DMS153 (cell line): ENCODE measurements around the gene ZBTB7B.

Experiments
- DNase-seq: peaks from one replicate; lab custom pipeline; 2025; lab: John Stamatoyannopoulos, UW

The ZBTB7B gene

DNA sequence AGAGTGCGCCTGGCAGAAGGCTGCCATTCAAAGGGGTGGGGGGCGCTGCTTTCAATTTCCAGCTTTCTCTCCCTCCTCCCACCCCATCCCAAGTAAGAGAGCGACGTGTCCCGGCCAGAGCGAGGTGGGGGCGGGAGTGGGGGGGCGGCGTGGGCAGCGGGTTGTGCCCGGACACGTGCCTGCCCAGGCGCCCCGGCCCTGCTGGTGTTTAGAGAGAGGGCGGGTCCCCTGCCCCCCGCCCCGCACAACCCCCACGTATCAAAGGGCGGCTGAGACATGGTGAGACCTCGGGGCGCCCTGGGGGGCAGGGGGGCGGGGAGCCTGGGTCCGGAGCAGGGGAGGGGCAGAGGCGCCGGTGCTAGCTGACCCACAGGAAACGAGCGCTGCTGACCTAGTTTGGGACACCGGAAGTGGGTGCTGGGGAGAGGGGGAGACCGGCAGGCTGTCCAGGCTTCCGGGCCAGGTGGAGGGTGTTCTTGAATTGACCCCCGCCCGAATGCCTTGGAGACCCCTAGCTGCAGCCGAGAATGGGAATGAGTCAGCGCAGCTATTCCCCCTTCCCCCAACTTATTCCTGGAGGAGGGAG, 1.3 kb downstream of the ZBTB7B start:
- peak; percentile 30 for DNase-seq

DNA sequence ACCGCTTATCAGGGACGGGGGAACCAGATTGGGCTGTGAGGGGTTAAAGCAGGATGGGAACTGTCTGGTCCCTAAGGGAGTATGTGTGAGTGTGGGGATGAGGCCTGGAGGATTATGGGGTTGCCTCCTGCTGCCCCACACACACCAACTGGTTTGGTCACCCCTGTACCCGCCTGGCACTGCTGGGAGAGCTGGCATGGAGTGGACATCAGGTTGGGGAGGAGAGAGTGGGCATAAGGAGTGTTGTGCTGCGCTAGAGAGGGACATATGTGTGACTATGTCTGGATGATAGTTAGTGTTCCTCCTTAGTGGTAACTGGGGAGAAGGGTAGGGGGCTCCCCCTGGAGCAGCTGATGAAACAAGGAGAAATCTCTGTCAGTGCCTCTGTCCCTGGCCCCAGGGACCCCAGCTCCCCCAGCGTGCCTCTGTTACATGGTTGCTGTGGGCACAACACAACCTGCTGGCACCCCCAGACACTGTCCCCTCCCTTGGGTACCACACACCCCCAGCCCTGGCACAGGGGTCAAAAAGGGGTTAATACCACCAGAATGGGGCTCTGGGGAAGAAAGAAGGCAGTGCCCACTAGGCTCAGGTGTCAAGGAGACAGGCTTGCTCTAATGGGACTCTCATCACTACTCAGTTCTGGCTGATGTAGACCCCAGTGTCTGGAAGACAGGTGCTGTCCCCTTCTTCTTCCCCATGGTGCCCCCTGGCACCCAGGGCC, 1.9 kb downstream of the ZBTB7B start:
- no peak for DNase-seq

DNA sequence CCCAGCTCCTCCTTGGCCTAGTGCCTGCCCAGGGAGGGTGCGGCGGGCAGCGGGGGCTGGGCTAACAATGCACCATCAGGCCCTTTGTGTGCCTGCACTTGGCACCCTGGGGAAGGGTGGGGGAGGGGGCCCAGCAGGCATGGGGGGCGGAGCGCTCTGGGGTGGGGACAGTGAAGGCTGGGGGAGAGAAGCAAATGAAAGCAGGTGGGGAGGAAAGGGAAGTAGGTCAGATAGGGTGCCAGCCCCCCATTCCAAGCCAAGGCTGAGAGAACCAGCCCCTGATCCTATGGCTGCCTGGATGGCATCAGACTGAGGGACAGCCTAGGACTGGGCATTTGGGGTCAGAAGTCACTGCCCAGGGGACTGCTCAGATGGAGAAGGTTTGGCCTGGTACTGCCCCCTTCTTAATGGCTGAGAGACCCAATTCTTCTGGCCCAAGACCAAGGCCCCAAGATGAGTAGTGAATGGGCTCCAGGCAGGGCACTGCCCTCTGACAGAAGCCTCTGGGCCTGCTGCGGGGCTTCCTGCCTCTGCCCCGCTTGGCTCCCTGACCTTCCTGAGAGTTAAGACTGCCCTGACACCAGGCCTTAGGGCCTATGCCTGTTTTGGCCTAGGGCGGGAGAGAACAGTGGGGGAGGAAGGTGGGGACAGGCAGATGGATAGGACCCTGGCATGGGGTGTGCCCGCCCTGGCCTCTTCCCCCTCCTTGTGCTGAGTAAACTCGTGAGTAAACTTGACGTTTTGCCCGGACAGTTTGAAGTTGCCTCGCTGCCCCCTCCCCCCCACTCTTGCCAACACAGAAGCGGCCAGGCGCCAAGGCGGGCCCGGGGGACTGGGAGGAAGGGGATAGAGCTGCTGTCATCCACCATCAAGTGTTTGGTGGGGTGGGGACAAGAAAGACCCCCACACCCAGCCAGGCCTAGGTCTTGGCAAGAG, 2.7 kb downstream of the ZBTB7B start:
- no peak for DNase-seq

DNA sequence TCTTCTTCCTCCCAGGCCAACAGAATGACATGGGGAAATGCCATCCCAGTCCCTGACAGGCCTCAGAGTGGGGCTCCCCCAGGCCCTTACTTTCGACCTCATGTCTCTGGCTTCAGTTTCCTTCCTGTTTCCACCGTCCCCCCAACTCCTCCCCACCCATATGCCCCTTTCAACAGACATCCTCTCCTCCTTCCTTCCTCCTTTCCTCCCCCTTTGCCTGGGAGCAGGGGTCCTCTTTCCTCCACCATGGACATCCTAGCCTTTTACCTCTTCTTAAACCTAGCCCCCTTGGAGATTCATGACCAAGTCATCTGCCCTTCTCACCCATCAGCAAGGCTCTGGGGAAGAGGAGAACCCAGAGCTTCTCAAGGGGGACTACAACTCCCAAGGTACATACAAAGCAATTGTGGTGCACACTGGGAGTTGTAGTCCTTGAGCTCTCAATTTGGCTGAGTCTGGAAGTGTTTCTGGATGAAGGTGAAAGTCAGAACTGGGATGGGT, 4.0 kb downstream of the ZBTB7B start:
- DNase-seq, result no peak

DNA sequence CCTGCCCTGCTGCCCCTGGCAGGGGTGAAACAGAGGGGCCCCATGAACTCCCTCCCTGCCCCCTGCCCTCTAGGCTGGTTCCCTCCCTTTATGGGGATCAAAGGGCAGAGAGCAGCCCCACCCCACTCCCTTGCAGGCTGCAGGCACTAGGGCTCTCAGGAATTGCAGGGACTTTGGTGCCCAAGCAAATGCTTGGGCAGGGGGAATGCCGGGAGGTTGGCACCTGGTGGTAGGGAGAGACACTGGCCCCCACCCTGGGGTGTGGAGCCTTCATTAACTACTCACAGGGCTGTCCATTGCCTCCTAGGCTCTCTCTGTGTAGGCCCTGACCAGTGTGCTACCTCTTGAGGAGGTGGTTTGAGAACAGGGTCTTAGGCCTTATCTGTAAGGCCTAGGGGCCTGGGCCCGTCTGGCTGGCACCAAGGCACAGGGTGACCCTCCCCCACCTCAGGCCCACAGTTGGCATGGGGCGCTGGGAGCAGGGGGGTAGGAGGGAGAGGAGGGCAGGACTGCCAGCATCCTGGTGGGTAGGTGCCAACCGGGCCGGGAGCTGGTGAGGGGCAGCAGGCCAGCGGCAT, 4.7 kb downstream of the ZBTB7B start:
- no peak for DNase-seq

DNA sequence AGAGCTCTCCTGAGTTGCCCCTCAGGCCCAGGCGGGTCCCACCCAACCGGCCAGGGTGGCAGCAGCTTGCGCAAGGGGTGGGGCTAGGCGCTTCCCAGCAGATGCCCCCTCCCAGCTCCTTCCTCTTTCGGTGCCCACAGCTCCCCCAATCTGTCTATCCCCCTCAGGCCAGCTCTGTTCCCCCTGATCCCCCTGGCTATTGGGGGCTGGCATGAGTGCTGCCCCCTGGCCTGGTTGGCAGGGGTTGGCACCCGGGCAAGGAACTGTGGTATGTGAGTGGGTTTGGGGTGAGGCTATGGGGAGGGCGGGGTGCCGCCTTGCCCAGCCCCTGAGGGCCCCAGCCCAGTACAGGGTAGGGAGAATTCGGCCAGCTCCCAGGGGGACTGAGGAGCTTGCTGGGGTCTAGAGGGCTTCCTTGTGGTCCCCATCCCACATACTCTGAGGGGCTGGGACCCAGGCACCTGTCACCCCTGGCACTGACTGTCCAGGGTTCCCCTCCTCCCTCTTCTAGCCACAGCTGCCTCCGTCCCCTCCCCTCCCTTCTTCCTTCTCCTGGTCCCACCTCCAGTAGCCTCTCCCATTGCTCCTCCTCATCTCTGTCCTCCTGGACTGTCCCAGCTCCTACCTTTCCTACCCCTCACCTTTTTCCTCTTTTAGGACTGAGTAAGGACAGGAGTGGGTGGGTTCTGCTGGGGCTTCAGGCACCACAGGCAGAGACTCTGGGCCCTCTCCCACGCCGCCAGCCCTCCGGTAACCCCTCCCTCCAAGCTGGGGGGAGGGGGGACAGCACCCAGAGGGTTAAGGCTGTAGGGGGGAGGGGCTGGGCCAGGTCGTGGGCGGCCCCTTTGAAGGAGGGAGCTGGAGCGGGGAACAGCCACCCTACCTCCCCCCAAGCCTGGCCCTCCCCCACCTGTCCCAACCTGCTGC, 5.7 kb downstream of the ZBTB7B start:
- no peak for DNase-seq

DNA sequence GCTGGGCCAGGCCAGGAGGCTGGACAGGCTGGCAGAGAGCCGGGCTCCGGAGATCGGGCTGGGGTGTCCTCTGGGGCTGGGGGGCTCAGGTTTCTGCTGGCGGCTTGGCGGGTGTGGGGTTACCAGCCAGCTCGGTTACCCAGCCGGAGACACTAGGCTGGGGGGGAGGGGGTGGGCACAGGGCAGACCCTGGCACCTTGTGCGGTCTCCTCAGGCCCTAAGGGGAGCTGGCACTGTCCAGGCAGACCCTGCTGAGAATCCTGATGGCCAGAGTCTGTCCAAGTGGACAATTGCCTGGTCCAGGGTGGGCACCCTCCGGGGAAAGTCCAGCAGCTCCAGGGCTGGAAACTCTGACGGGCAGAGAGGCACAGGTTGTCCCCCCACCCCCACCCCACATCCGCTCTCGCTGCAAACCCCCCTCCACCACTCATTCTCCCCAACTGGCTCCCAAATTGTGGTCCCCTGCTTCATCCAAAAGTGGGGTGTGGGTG, 6.7 kb downstream of the ZBTB7B start:
- no peak for DNase-seq

DNA sequence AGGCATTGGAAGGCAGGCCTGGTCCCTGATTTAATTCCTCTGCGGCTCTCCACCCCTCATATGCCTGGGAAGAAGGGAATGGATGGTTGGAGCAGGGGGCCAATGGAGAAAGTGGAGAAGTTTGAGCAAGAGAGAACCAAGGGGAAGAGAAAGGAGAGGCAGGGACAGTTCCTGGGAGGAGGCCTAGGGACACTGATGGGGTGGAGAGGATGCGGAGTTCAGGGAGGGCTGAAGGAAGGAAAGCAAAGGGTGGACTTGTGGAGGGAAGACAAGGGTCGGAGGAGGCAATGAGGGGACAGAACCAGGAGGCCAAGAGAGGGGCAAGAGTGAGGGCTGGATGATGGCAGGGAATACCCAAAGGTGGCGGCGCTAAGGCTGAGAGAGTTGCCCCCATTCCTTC, 7.1 kb downstream of the ZBTB7B start:
- DNase-seq, result no peak

DNA sequence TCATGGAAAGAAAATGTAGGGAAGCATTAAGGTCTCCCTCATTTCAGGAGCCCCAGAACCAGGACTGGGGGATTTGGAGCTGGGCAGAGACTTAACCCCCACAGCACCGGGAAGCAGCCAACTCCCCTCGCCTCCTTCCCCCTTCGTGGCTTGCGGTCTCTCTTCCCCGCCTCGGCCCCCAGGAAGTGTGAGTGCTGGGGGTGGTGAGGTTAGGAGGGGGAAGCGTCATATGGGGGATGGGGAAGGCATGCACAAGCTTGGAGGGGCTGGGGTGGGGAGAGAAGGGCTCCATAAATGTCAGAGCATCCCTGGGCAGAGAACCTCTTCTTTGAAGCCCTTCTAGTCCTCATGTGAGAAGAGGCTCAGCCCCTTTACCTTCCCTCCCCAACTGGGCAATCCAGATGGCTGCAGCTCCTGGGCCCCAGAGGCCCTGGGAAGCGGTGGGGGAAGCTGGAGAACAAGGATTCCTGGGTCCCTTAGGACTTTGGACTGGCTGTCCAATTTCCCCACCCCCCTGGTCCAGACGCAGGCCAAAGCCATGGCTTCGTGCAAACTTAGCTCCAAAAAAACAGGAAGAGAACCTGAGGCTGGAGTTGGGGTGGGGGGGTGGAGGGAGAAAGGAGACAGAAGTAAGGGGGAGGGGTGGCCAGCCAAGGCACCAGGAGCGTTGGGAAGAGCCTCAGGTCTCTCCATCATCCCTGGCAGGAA, 7.8 kb downstream of the ZBTB7B start:
- DNase-seq, result no peak

DNA sequence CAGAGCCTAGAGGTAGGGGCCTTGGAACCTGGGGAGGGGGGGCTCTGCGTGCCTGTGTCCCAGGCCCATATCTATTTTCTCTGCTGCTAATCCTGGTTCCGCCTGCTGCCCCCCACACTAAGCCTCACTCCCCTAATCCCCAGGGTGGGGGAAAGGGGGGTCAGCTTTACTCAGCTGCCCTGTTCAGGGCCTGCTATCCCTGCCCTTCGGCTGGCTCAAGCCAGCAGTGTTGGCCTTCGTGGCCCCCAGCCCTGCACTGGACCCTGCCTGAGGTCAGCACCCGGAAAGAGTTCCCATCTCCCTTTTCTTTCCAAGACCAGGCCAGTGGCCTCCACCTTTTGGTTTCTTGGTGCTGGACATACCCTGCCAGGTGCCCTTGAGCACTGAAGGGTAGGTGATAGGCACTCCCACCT, 8.4 kb downstream of the ZBTB7B start:
- no peak for DNase-seq

DNA sequence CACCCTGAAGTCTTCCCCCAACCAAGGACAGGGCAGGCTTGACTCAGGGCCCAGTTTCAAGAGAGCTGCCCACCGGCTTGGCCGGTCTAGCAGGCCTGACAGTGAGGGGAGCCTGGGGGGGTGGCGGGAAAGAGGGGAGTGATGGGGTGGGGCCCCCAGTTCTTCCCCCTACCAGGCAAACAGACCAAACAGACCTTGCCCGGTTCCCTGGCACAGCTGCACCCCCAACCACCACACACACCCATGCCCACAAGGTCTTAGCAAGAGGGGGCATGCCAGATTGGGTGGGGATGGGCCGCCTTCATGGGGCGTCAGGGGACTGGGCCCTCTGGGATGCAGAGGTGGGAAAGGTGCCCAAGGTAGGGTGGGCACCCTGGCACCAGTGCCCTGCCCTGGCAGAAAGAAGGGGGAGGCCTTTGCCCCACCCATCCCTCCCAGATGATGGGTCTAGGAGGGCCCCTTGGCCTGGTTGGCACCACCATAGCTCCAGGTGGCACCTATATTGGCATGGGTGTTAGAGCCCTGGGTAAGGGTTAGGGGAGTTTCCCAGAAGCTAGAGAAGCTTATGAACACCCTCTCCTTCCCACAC, 8.9 kb downstream of the ZBTB7B start:
- DNase-seq, result no peak

DNA sequence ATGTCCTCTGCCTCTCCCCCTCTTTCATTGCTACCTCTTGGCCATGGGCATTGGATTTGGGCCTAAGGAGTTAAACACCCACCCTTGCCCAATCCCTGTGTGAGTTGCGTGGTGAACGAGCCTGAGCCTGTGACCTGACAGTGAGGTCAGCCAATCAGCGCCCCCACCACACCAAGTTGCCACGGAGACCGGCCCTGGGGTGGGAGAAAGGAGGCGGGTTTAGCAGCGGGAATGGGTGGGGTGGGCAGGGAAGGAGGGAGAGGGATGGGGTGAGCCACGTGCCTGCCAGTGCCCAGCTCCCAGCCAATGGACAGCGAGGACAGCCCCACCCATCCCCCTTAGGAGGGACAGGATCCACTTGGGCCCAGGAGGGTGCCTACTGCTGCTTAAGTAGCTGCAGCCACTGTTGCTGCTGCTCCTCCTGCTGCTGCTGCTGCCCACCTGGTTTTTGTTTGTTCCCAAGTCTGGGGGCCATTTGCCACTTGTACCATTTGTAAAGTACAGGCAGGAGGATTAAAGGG, 9.5 kb downstream of the ZBTB7B start:
- no peak for DNase-seq

DNA sequence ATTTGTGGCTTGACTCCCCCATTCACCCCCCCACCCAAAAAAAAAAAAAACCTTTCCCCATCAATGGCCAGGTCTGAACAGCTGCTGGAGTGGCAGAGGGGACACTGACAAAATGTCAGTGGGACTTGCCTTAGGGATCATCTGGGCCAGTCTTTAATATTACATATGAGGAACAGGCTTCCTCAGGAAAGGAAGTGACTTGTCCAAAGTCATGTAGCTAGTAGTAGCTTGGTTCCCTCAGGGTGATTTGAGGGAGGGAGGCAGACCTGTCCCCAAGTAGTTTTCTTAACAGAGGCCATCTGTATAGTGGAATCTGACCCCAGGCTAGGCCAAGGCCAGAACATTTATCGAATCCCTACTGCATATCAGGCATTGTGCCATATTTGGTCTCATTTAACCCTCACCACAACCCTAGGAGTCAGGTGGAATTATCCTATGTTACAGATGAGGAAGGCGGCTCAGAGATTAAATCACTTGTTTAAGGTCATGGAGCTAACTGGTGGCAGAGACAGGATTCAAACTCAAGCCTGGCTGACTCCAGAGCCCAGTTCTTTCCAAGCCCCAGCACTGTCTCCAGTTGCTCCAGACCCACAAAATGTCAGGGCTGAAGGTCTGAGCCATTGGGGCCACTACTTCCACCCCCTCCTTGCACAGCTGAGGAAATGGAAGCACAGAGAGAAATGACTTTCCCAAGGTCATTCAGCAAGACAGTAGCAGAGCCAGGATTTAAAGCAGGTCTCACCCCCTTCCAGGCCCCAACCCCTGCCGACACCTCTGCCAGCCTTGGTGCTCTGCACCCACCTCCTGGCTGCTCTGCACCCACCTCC, 10.4 kb downstream of the ZBTB7B start:
- no peak for DNase-seq

DNA sequence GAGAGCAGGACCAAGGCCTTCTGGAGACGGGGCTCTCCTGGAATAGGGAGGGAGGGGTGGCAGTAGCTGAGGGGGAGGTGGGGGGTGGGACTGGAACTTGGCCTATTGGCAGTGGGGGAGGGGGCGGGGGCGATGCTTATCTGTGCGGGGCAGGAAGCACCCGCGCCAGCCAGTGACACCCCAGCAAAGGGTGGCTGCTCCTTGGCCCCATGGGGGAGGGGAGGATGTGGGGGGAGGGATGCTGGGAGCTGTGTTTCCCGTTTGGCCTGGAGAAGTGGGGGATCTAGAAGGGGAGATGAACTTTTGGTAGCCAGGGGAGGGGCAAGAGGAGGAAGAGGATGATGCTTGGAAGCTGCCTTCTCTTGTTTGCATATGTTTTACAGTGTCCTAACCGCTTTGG, 11.0 kb downstream of the ZBTB7B start:
- DNase-seq, result no peak

DNA sequence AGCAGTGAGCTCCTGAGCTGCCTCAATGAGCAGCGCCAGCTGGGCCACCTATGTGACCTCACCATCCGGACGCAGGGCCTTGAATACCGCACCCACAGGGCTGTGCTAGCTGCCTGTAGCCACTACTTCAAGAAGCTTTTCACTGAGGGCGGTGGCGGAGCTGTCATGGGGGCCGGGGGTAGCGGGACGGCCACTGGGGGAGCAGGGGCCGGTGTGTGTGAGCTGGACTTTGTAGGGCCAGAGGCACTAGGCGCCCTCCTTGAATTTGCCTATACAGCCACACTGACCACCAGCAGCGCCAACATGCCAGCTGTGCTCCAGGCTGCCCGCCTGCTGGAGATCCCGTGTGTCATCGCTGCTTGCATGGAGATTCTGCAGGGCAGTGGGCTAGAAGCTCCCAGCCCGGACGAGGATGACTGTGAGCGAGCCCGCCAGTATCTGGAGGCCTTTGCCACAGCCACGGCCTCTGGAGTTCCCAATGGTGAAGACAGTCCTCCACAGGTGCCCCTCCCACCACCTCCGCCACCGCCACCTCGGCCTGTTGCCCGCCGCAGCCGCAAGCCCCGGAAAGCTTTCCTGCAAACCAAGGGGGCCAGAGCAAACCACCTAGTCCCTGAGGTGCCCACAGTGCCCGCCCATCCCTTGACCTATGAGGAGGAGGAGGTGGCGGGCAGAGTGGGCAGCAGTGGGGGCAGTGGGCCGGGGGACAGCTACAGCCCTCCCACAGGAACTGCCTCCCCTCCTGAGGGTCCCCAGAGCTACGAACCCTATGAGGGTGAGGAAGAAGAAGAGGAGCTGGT, 12.3 kb downstream of the ZBTB7B start:
- no peak for DNase-seq

DNA sequence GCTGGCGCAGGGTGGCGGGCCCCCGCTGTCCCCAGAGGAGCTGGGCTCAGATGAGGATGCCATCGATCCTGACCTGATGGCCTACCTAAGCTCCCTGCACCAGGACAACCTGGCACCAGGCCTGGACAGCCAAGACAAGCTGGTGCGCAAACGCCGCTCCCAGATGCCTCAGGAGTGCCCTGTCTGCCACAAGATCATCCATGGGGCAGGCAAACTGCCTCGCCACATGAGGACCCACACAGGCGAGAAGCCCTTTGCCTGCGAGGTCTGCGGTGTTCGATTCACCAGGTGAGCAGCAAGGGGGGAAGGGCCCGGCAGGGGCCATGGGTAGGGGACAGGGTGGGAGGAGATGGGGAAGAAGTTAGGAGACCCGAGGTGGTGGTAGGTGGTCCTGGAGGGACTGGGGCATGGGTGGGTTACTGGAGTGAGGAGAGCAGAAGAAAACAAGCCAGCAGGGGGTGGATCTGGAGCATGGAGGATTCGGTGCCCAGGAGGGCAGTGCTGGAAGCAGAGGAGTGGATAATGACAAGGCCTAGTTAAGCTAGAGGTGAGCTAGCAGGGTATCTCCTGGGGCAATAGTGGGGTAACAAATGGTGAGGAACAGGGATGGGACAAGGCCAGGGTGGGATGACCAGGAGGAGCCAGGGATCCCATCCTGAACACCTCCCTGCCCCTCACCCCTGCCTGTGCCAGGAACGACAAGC, 13.1 kb downstream of the ZBTB7B start:
- no peak for DNase-seq

DNA sequence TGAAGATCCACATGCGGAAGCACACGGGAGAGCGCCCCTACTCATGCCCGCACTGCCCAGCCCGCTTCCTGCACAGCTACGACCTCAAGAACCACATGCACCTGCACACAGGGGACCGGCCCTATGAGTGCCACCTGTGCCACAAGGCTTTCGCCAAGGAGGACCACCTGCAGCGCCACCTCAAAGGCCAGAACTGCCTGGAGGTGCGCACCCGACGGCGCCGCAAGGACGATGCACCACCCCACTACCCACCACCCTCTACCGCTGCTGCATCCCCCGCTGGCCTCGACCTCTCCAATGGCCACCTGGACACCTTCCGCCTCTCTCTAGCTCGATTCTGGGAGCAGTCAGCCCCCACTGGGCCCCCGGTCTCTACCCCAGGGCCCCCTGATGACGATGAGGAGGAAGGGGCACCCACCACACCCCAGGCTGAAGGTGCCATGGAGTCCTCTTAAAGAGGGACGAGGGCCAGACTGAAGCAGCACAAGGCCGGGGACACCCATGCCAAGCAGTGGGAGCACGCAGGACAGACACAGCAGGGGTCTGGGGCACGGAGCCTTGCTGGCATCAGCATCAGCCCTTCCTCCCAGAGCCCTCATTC, 13.7 kb downstream of the ZBTB7B start:
- no peak for DNase-seq
